GM12878 (cell line): ENCODE results near the gene RCC1. TPM values are rescaled to one million over a fixed set of nuclear protein-coding genes. Genes with fewer than 3 reads are reported as not detected.

Experiments
- ATAC-seq: fragments of 200-7000 bp; cut with Tn5 transposase; 3 replicates; pipeline ENCODE4 v1.9.1; 2020; ENCODE audit warnings: mild to moderate bottlenecking, moderate library complexity
- BruUV-seq: library from RNA; stranded (reverse); fragments of 400-500 nt; replicated peaks from 2 replicates; lab custom pipeline; 2021; lab: Mats Ljungman, UMichigan
- CTCF ChIA-PET: fragments of 300-600 bp; sonication (Branson Sonifier 250); formaldehyde crosslinking; extraction: SDS; loops from one replicate; lab custom pipeline; 2021; ENCODE audit warnings: inconsistent platforms; lab: Yijun Ruan, JAX
- POLR2A ChIA-PET: fragments of 350-600 bp; formaldehyde crosslinking; extraction: SDS; loops from one replicate; lab custom pipeline; 2021; ENCODE audit warnings: inconsistent platforms; lab: Charles Lee
- RAD21 ChIA-PET: fragments of 300-600 bp; sonication (Branson Sonifier 250); formaldehyde crosslinking; loops from one replicate; lab custom pipeline; 2023; ENCODE audit warnings: antibody characterized with exemption; ENCODE audit not compliant: unreplicated experiment; lab: Charles Lee
- SMC1A ChIA-PET: fragments of 300-600 bp; sonication (Branson Sonifier 250); formaldehyde crosslinking; loops from one replicate; lab custom pipeline; 2023; ENCODE audit not compliant: unreplicated experiment, uncharacterized antibody; lab: Charles Lee
- DNase-seq: peaks from one replicate; pipeline ENCODE4 v3.0.0-alpha.2; 2011; ENCODE audit warnings: low read depth, low spot score
- FAIRE-seq: peaks from 3 replicates; lab custom pipeline; 2011; peaks lifted over from hg19 to GRCh38; lab: Jason Lieb, UNC
- H2AFZ ChIP-seq: 2 replicates; pipeline ENCODE4 v1.6.0; 2011; ENCODE audit warnings: low read depth, low read length, control low read depth; ENCODE audit not compliant: control insufficient read depth
- H3K27ac ChIP-seq: 2 replicates; pipeline ENCODE4 v1.5.1; 2011; ENCODE audit warnings: control low read depth; ENCODE audit not compliant: control insufficient read depth, insufficient read depth
- H3K27me3 ChIP-seq, 2 experiments: replicated peaks in 1 of 2; 2 replicates each; pipeline versions ENCODE4 v1.6.0 to v1.6.1; 2011; ENCODE audit warnings: low read length in 1 of 2; ENCODE audit not compliant: control insufficient read depth in 2 of 2, insufficient read depth in 2 of 2
- H3K36me3 ChIP-seq, 2 experiments: 2 replicates each; pipeline ENCODE4 v1.5.1; 2011; ENCODE audit warnings: low read length in 1 of 2; ENCODE audit not compliant: control insufficient read depth in 2 of 2, insufficient read depth in 2 of 2
- H3K4me1 ChIP-seq: 2 replicates; pipeline ENCODE4 v1.6.1; 2011; ENCODE audit warnings: mild to moderate bottlenecking, low read length, moderate library complexity, mixed read lengths; ENCODE audit not compliant: control insufficient read depth, insufficient read depth
- H3K4me2 ChIP-seq: 2 replicates; pipeline ENCODE4 v1.6.0; 2011; ENCODE audit warnings: control low read depth; ENCODE audit not compliant: control insufficient read depth, insufficient read depth
- H3K4me3 ChIP-seq: fragments of 200-600 bp; sonication (generic); 2 replicates; pipeline ENCODE4 v1.5.1; 2016
- H3K79me2 ChIP-seq: 2 replicates; pipeline ENCODE4 v1.6.0; 2011; ENCODE audit warnings: low read length; ENCODE audit not compliant: control insufficient read depth, insufficient read depth
- H3K9ac ChIP-seq: 2 replicates; pipeline ENCODE4 v1.8.0; 2011; ENCODE audit warnings: low read length, control low read depth, mixed read lengths; ENCODE audit not compliant: control insufficient read depth, insufficient read depth
- H3K9me3 ChIP-seq: replicated peaks from 3 replicates; pipeline ENCODE4 v1.5.1; 2011; ENCODE audit warnings: mild to moderate bottlenecking, low read length; ENCODE audit not compliant: control insufficient read depth, insufficient read depth
- H4K20me1 ChIP-seq: 2 replicates; pipeline ENCODE4 v1.6.0; 2011; ENCODE audit not compliant: control insufficient read depth, insufficient read depth
- E2F4 ChIP-seq: IDR thresholded peaks from 2 replicates; pipeline ENCODE4 v1.6.1; 2012; ENCODE audit warnings: low read depth, low read length, improper control_type of control experiment
- GATAD2B ChIP-seq: fragments of 450-650 bp; conservative IDR thresholded peaks from 2 replicates; pipeline ENCODE4 v1.6.1; 2017; ENCODE audit warnings: low read depth, mild to moderate bottlenecking, moderate library complexity
- HSF1 ChIP-seq: fragments of 150-350 bp; IDR thresholded peaks from 2 replicates; pipeline ENCODE4 v1.6.1; 2014; ENCODE audit warnings: mild to moderate bottlenecking, low read depth, low read length
- IRF5 ChIP-seq: fragments of 450-650 bp; IDR thresholded peaks from 2 replicates; pipeline ENCODE4 v1.6.1; 2017; ENCODE audit warnings: borderline replicate concordance
- LARP7 ChIP-seq: fragments of 450-650 bp; IDR thresholded peaks from 2 replicates; pipeline ENCODE4 v1.6.1; 2017; ENCODE audit warnings: mild to moderate bottlenecking
- MEF2B ChIP-seq: fragments of 450-650 bp; IDR thresholded peaks from 2 replicates; pipeline ENCODE4 v1.6.1; 2018; ENCODE audit warnings: mild to moderate bottlenecking, moderate library complexity; ENCODE audit not compliant: partially characterized antibody, poor library complexity, severe bottlenecking
- NFYA ChIP-seq: IDR thresholded peaks from 2 replicates; pipeline ENCODE4 v1.6.1; 2011; ENCODE audit warnings: low read depth, mild to moderate bottlenecking, low read length, improper control_type of control experiment, borderline replicate concordance
- NR2C1 ChIP-seq: fragments of 450-650 bp; IDR thresholded peaks from 2 replicates; pipeline ENCODE4 v1.6.1; 2017; ENCODE audit warnings: antibody characterized with exemption, mild to moderate bottlenecking, moderate library complexity
- POLR2A ChIP-seq: IDR thresholded peaks from 2 replicates; pipeline ENCODE4 v1.6.1; 2011; ENCODE audit warnings: low read depth, mild to moderate bottlenecking, low read length
- RCOR1 ChIP-seq: conservative IDR thresholded peaks from 2 replicates; pipeline ENCODE4 v1.6.1; 2012; ENCODE audit warnings: low read depth, low read length, improper control_type of control experiment
- RELA ChIP-seq: fragments of 450-650 bp; IDR thresholded peaks from 2 replicates; pipeline ENCODE4 v1.8.0; 2014; ENCODE audit warnings: borderline replicate concordance; ENCODE audit not compliant: partially characterized antibody
- REST ChIP-seq: IDR thresholded peaks from 2 replicates; pipeline ENCODE4 v1.6.1; 2012; ENCODE audit warnings: mild to moderate bottlenecking, low read depth, low read length
- SMARCA5 ChIP-seq: fragments of 450-650 bp; IDR thresholded peaks from 2 replicates; pipeline ENCODE4 v1.6.1; 2017; ENCODE audit warnings: mild to moderate bottlenecking
- WGBS: methylation state at CpG from one replicate; pipeline ENCODE4 v1.1.6; 2016; ENCODE audit warnings: low lambda C conversion rate; ENCODE audit not compliant: insufficient replicate concordance, insufficient coverage; ENCODE audit errors: missing lambda C conversion rate; 5-methylcytosine and 5-hydroxymethylcytosine counted together
- in situ Hi-C: fragments of 300-500 bp; cut with MboI; formaldehyde crosslinking; loops from 9 replicates; pipeline ENCODE4 v1.14.3; 2018; ENCODE audit warnings: mixed read lengths
- intact Hi-C: fragments of 100-400 bp; cut with micrococcal nuclease; formaldehyde crosslinking; loops from one replicate; pipeline ENCODE4 v1.14.2; 2022; ENCODE audit not compliant: unreplicated experiment
- polyA plus RNA-seq, 11 experiments: library from polyadenylated mRNA; depleted of rRNA in 4 of 11; unstranded in 6 of 11; stranded (reverse) in 5 of 11; fragments of >200 nt; fragmentation: Nextera tagmentation in 4 of 11; fragmentation: Illumina TruSeq in 1 of 11; extraction: Ambion mirVana in 4 of 11; extraction: Trizol in 1 of 11; gene quantifications; 1 replicate in 1 of 11; 2 replicates in 10 of 11; pipeline versions ENCODE4 v1.2.1 to v1.2.3, GENCODE V29; 2011 to 2016; ENCODE audit warnings: inconsistent platforms in 2 of 11, missing spikeins in 2 of 11, low read depth in 1 of 11
- total RNA-seq, 4 experiments: library from RNA; depleted of rRNA in 3 of 4; stranded (reverse); fragments of >200 nt in 3 of 4; fragmentation: Illumina TruSeq in 1 of 4; extraction: Trizol in 1 of 4; gene quantifications; 2 replicates each; pipeline versions ENCODE4 v1.2.1 to v1.2.3, GENCODE V29; 2013 to 2021

Gene RCC1
- total and polyA plus RNA-seq, 10 of the 15 experiments (the other 5 are each of a cell fraction or from before 2014, with no cell fraction given), result 8.3 to 99.4 (median 74.6) TPM

- peaks cover 0 to 4% of the 10 kb centered on the region in 2 experiments; a peak in 2 of 4 replicates for H3K36me3 ChIP-seq
- in situ Hi-C loops (no loop called here), intact Hi-C loops (no loop called here)
- H3K9ac ChIP-seq, result no peak overlapping the region
- ChIA-PET RAD21 (no interaction called here), POLR2A (no interaction called here), CTCF (interaction anchor here (0.8 kb wide), 1 partner anchor 20 kb away, joined by 4 read pairs; no protein-coding TSS in a partner anchor), SMC1A (interaction anchor here (0.6 kb wide), 1 partner anchor 10 kb away, joined by 3 read pairs; no protein-coding TSS in a partner anchor)
- FAIRE-seq (no peak), DNase-seq (no peak), ATAC-seq (no peak)
- no peak overlapping the region for H2AFZ ChIP-seq
- no peaks in the 10 kb centered on the region for H4K20me1 ChIP-seq
- H3K4me1 ChIP-seq, result no peaks in the 10 kb centered on the region
- H3K27ac ChIP-seq, result no peak overlapping the region
- no peak overlapping the region for H3K4me2 ChIP-seq
- WGBS, result 64% methylated on average over 5 of the region's 5 CpGs
- H3K4me3 ChIP-seq, result no peak overlapping the region
- H3K79me2 ChIP-seq, result no peaks in the 10 kb centered on the region
- no peaks in the 10 kb centered on the region for H3K9me3 ChIP-seq
- TF ChIP-seq NR2C1 (no peak), E2F4 (no peak), MEF2B (no peak), LARP7 (no peak), REST (no peak), RCOR1 (no peak), SMARCA5 (no peak), RELA (no peak), POLR2A (no peak), GATAD2B (no peak), NFYA (no peak), HSF1 (no peak), IRF5 (no peak)
- TF ChIP-seq, all 136 proteins: peak for 0
- no peaks in the 10 kb centered on the region for H3K27me3 ChIP-seq
- BruUV-seq, result no TSS peak
These were observed 49.8 kb upstream of the RCC1 start for GRCh38 chr1:28456078-28456477.
